ENCODE results near the gene THYN1.
"Not testable (repeated sequence)": the region's sequence is repeated elsewhere in the genome, so short reads cannot be mapped to it uniquely, and the experiment has no call there.

The THYN1 gene
- total RNA-seq = 25.9 to 55.3 (median 33.2) reads per million in 3 experiments

- DNase-seq = peak; percentile 95
Measured at GRCh38 chr11:134253188-134253993, at the start of gene THYN1, which contains the start of gene ACAD8. THYN1 (minus strand) TSS chr11:134253352; CDS start chr11:134252882, 470 bp downstream. ACAD8 (plus strand) TSS chr11:134253568; CDS start chr11:134253601, 33 bp downstream.

- no peak for DNase-seq
Measured at GRCh38 chr11:134294664-134295063, 41.5 kb upstream of the THYN1 start.

GRCh38 chr11:134293119-134294113, 40.3 kb upstream of the THYN1 start:
- no peak for DNase-seq

GRCh38 chr11:134292661-134293060, 39.5 kb upstream of the THYN1 start:
- DNase-seq = no peak

- no peak for DNase-seq
Measured at GRCh38 chr11:134291196-134291595, 38.0 kb upstream of the THYN1 start.

- no peak for DNase-seq
Measured at GRCh38 chr11:134290646-134291045, 37.5 kb upstream of the THYN1 start.

GRCh38 chr11:134289789-134290188, 36.6 kb upstream of the THYN1 start:
- no peak for DNase-seq

GRCh38 chr11:134289167-134289566, 36.0 kb upstream of the THYN1 start:
- no peak for DNase-seq

- no peak for DNase-seq
Measured at GRCh38 chr11:134288486-134288885, 35.3 kb upstream of the THYN1 start.

- DNase-seq = no peak
Measured at GRCh38 chr11:134287561-134287960, 34.4 kb upstream of the THYN1 start.

- not testable (repeated sequence) for DNase-seq
Measured at GRCh38 chr11:134284349-134284748, 31.2 kb upstream of the THYN1 start.

GRCh38 chr11:134283461-134284230, 30.5 kb upstream of the THYN1 start:
- no peak for DNase-seq

- no peak for DNase-seq
Measured at GRCh38 chr11:134282121-134283045, 29.2 kb upstream of the THYN1 start.

- DNase-seq = not testable (repeated sequence)
Measured at GRCh38 chr11:134281635-134282034, 28.5 kb upstream of the THYN1 start.

- DNase-seq = no peak
Measured at GRCh38 chr11:134278356-134278755, 25.2 kb upstream of the THYN1 start.

GRCh38 chr11:134277183-134278001, 24.2 kb upstream of the THYN1 start:
- DNase-seq = no peak

- no peak for DNase-seq
Measured at GRCh38 chr11:134276396-134277182, 23.4 kb upstream of the THYN1 start.

GRCh38 chr11:134275534-134276395, 22.6 kb upstream of the THYN1 start, which contains the start of gene GLB1L3:
GLB1L3 (plus strand) TSS chr11:134276379; CDS start chr11:134276741, 362 bp downstream.
- peak; percentile 75 for DNase-seq

- no peak for DNase-seq
Measured at GRCh38 chr11:134275188-134275533, 22.0 kb upstream of the THYN1 start.
